Measurements from ENCODE around the gene SPRYD3. TPM values are rescaled to one million over a fixed set of nuclear protein-coding genes. Genes with fewer than 3 reads are reported as not detected.
A peak's percentile ranks its signal among the peaks of the same experiment; 100 is the strongest.

The SPRYD3 gene
- total RNA-seq, 4 donors from 2014 or later: 37.8 to 82.7 (median 58.9) TPM

- peaks cover 38 to 58% of the 10 kb centered on the region in 2 donors for H3K4me1 ChIP-seq
- peak overlapping the region in 1 of 3 donors; percentile 36 for H3K27ac ChIP-seq
- no peak for TF ChIP-seq CTCF (IDR thresholded peaks at IDR 0.05)
- TF ChIP-seq POLR2A (IDR thresholded peaks at IDR 0.05): no peak
- peaks cover 25 to 34% of the 10 kb centered on the region in 2 donors for H3K36me3 ChIP-seq
- DNase-seq: peak in 1 of 2 donors; percentile 0
- intact Hi-C loops (cut with DNase I): no loop called here
- WGBS, 2 donors: 87 to 88% methylated on average over 11 to 13 of the region's 13 CpGs
- no peaks in the 10 kb centered on the region for H3K9me3 ChIP-seq
- no peak overlapping the region for H3K4me3 ChIP-seq (replicated peaks in 1 of 3)
- H3K27me3 ChIP-seq: no peaks in the 10 kb centered on the region
These were observed 21.2 kb downstream of the SPRYD3 start for GRCh38 chr12:53057816-53058500.

- Histone ChIP-seq H3K4me1 (peaks cover 40 to 58% of the 10 kb centered on the region in 2 donors), H3K36me3 (peaks cover 25 to 33% of the 10 kb centered on the region in 2 donors), H3K27me3 (no peaks in the 10 kb centered on the region), H3K9me3 (no peaks in the 10 kb centered on the region), H3K4me3 (replicated peaks in 1 of 3) (no peak overlapping the region), H3K27ac (no peak overlapping the region)
- DNase-seq: no peak
- intact Hi-C loops (cut with DNase I): no loop called here
- TF ChIP-seq CTCF (IDR thresholded peaks at IDR 0.05): no peak
- no peak for TF ChIP-seq POLR2A (IDR thresholded peaks at IDR 0.05)
- 90 to 100% methylated on average over 3 to 7 of the region's 7 CpGs for WGBS, 2 donors
These were observed 22.3 kb downstream of the SPRYD3 start for GRCh38 chr12:53056901-53057300.

GRCh38 chr12:53056296-53056695 is 22.9 kb downstream of the SPRYD3 start:
- WGBS, 2 donors: 83 to 85% methylated on average over 5 of the region's 5 CpGs
- no peaks in the 10 kb centered on the region for H3K9me3 ChIP-seq
- no peak for DNase-seq
- H3K27ac ChIP-seq: no peak overlapping the region
- peaks cover 25 to 33% of the 10 kb centered on the region in 2 donors for H3K36me3 ChIP-seq
- H3K4me1 ChIP-seq: peaks cover 40 to 58% of the 10 kb centered on the region in 2 donors
- TF ChIP-seq CTCF (IDR thresholded peaks at IDR 0.05): no peak
- no peak for TF ChIP-seq POLR2A (IDR thresholded peaks at IDR 0.05)
- intact Hi-C loops (cut with DNase I): no loop called here
- no peaks in the 10 kb centered on the region for H3K27me3 ChIP-seq
- no peak overlapping the region for H3K4me3 ChIP-seq (replicated peaks in 1 of 3)

DNA sequence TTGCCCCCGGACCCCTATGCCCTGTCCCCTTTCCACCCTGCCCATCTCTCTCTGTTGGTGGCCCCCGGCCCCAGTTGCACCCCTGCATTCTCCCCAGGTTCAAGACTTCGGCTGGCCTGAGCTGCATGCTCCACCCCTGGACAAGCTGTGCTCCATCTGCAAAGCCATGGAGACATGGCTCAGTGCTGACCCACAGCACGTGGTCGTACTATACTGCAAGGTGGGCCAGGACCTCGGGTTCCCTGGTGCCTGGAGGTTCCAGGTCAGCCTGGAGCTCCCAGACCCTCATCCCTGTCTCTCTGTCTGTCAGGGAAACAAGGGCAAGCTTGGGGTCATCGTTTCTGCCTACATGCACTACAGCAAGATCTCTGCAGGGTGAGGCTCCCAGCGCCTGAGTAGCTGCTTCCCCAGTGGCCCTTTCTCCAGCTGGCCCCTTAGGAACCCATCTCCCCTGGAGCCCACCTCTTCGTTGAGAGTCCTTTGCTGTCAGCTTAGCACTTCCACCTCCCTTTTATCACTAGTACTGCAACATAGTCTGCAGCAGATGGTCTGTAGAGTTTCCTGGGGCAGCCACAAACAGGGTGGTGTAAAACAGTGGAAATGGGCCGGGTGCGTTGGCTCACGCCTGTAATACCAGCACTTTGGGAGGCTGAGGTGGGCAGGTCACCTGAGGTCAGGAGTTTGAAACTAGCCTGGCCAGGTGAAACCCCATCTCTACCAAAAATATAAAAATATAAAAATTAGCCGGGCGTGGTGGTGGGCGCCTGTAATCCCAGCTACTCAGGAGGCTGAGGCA is 23.5 kb downstream of the SPRYD3 start:
- Histone ChIP-seq H3K4me1 (peaks cover 40 to 58% of the 10 kb centered on the region in 2 donors), H3K27ac (peak overlapping the region in 2 of 3 donors; percentile 98 to 100), H3K36me3 (peaks cover 25 to 33% of the 10 kb centered on the region in 2 donors), H3K27me3 (no peaks in the 10 kb centered on the region), H3K9me3 (no peaks in the 10 kb centered on the region), H3K4me3 (replicated peaks in 1 of 3) (no peak overlapping the region)
- intact Hi-C loops (cut with DNase I): no loop called here
- 85 to 92% methylated on average over 14 to 15 of the region's 15 CpGs for WGBS, 2 donors
- no peak for TF ChIP-seq CTCF (IDR thresholded peaks at IDR 0.05)
- TF ChIP-seq POLR2A (IDR thresholded peaks at IDR 0.05): no peak
- DNase-seq: no peak
